ENCODE data around the gene DCLRE1A.
"Not testable (repeated sequence)": the region's sequence is repeated elsewhere in the genome, so short reads cannot be mapped to it uniquely, and the experiment has no call there.

The DCLRE1A gene

DNA sequence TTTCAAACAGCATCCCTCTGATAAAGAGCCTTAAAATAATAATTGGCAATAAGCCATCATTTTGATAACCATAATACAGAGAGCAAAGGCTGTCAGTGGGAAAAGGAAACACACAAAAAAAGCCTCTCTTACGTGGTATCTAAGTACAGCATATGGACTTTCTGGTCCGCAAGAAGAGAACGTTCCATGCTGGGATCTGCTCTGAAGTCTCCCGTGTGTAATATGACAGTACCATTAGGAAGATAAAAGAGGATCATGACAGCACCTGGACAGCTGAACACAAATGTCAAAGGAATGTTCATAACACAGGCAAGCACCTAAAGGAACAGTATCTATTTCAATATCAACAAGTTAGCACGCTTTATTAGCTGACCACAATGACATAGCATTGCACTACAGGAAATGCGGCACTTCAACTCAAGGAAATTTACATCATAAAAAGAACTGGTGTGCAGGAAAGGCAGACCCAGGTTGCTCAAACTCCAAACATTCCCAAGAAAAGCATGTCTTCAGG, 9.9 kb downstream of the DCLRE1A start:
- Mint-ChIP-seq H3K27me3 (no peaks in the 10 kb centered on the region), H3K27ac (no peak overlapping the region), H3K36me3 (peaks cover 26% of the 10 kb centered on the region), H3K4me3 (no peak overlapping the region), H3K9me3 (no peaks in the 10 kb centered on the region), H3K4me1 (peaks cover 9% of the 10 kb centered on the region)
- no peak for ATAC-seq

DNA sequence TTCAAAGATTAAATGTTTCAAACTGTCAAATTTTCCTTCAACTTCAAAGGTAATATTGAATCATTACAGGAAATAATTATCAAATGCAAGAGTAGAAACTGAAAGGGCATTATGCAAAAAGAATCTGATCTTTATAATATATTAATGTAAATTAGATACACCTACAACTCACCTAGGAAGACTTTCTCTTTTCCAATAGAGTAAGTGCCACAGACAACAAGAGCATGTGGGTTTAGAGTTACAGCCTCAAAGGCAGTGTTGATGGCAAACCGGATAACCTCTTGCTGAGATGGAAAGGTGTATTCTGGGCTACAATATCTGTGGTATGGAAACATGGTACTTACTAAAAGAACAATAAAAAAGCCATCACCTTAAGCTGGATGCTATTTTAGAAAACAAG, 11.7 kb downstream of the DCLRE1A start:
- Mint-ChIP-seq H3K27me3 (no peaks in the 10 kb centered on the region), H3K27ac (no peak overlapping the region), H3K36me3 (peaks cover 23% of the 10 kb centered on the region), H3K4me1 (peaks cover 9% of the 10 kb centered on the region), H3K4me3 (no peak overlapping the region), H3K9me3 (no peaks in the 10 kb centered on the region)
- no peak for ATAC-seq

GRCh38 chr10:113828567-113828966, 25.3 kb downstream of the DCLRE1A start:
- H3K27ac Mint-ChIP-seq, H3K4me1 Mint-ChIP-seq, H3K9me3 Mint-ChIP-seq, H3K27me3 Mint-ChIP-seq, H3K4me3 Mint-ChIP-seq, ATAC-seq, H3K36me3 Mint-ChIP-seq: not testable (repeated sequence)

DNA sequence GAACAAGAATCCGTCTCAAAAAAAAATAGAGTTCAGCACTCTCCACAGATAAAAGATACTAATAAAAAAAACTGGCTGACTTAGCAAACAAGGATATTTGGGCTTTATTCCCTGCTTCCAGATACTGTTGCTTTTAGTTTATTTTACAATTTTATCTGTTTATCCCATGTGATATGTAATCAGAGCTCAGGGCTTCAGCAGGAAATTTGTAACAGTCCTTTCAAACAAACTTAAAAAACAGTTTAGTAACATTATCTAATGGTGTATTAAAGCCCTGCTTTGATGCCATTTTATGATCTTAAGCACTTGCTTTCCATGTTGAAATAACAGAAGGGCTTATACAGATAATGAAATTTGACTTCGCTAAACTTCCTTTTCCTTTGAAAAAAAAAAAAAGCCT, 28.1 kb downstream of the DCLRE1A start:
- no peaks in the 10 kb centered on the region for H3K36me3 Mint-ChIP-seq
- peaks cover 5% of the 10 kb centered on the region for H3K27me3 Mint-ChIP-seq
- no peak overlapping the region for H3K27ac Mint-ChIP-seq
- ATAC-seq = no peak
- H3K9me3 Mint-ChIP-seq = peaks cover 8% of the 10 kb centered on the region
- no peaks in the 10 kb centered on the region for H3K4me1 Mint-ChIP-seq
- H3K4me3 Mint-ChIP-seq = no peak overlapping the region

DNA sequence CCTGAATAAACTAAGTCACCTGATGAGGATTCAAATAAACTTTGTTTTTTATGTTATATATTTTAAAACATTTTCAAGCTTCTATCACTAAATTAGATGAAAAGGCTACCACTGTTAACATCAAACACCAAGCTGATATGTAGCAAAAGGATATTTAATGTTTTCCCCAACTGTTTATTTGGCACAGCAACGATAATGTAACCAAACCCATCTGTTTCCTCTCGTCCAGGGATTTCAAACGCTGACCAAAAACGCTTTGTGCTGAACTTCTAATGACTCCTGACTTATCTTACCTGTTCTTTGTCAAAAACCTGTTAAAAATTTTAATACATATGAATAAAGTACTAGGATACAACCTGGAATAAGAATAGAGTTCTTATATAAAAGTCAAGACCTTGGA, 30.5 kb downstream of the DCLRE1A start:
- H3K9me3 Mint-ChIP-seq = peaks cover 5% of the 10 kb centered on the region

GRCh38 chr10:113822174-113822573, 31.7 kb downstream of the DCLRE1A start:
- ATAC-seq = no peak
- Mint-ChIP-seq H3K4me1 (no peaks in the 10 kb centered on the region), H3K27me3 (peaks cover 6% of the 10 kb centered on the region), H3K4me3 (no peak overlapping the region), H3K36me3 (no peaks in the 10 kb centered on the region), H3K9me3 (peaks cover 5% of the 10 kb centered on the region), H3K27ac (no peak overlapping the region)

More for the DNA sequence above, 30.5 kb downstream of the DCLRE1A start:
- Mint-ChIP-seq H3K27ac (no peak overlapping the region), H3K4me3 (no peak overlapping the region), H3K4me1 (no peaks in the 10 kb centered on the region), H3K36me3 (no peaks in the 10 kb centered on the region), H3K27me3 (peaks cover 6% of the 10 kb centered on the region)
- no peak for ATAC-seq

- H3K27me3 Mint-ChIP-seq, ATAC-seq, H3K4me1 Mint-ChIP-seq: not testable (repeated sequence)
Measured at GRCh38 chr10:113821306-113821705, 32.6 kb downstream of the DCLRE1A start.

GRCh38 chr10:113820507-113820906, 33.4 kb downstream of the DCLRE1A start:
- Mint-ChIP-seq H3K9me3 (no peaks in the 10 kb centered on the region), H3K27ac (no peak overlapping the region), H3K4me1 (no peaks in the 10 kb centered on the region), H3K27me3 (peaks cover 6% of the 10 kb centered on the region), H3K36me3 (no peaks in the 10 kb centered on the region), H3K4me3 (no peak overlapping the region)
- no peak for ATAC-seq

More at GRCh38 chr10:113821306-113821705, 32.6 kb downstream of the DCLRE1A start:
- not testable (repeated sequence) for H3K4me3 Mint-ChIP-seq, H3K9me3 Mint-ChIP-seq, H3K27ac Mint-ChIP-seq, H3K36me3 Mint-ChIP-seq

DNA sequence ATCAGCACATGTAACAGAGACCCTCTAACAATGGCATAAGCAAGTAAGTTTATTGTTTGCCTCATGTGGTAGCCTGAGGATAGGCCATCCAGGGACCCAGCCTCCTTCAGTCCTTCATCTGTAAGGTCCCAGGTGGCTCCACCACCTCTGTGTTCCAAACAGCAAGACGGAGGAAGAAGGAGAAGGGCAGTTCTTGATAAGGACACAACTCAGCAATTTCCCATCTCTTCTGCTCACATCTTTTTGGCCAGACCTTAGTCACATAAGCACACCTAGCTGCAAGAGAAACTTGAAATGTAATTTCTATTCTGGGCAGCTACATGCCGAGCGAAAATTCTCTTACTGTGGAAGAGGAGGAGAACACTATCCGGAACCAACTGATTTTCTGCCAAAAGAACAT, 33.9 kb downstream of the DCLRE1A start:
- H3K27ac Mint-ChIP-seq = no peak overlapping the region
- no peak overlapping the region for H3K4me3 Mint-ChIP-seq
- peaks cover 6% of the 10 kb centered on the region for H3K27me3 Mint-ChIP-seq
- no peaks in the 10 kb centered on the region for H3K36me3 Mint-ChIP-seq
- no peaks in the 10 kb centered on the region for H3K9me3 Mint-ChIP-seq
- H3K4me1 Mint-ChIP-seq = no peaks in the 10 kb centered on the region
- ATAC-seq = no peak

GRCh38 chr10:113814700-113815099, 39.2 kb downstream of the DCLRE1A start:
- not testable (repeated sequence) for H3K27ac Mint-ChIP-seq, H3K4me1 Mint-ChIP-seq, H3K9me3 Mint-ChIP-seq, H3K36me3 Mint-ChIP-seq, H3K4me3 Mint-ChIP-seq, ATAC-seq
- peaks cover 17% of the 10 kb centered on the region for H3K27me3 Mint-ChIP-seq

DNA sequence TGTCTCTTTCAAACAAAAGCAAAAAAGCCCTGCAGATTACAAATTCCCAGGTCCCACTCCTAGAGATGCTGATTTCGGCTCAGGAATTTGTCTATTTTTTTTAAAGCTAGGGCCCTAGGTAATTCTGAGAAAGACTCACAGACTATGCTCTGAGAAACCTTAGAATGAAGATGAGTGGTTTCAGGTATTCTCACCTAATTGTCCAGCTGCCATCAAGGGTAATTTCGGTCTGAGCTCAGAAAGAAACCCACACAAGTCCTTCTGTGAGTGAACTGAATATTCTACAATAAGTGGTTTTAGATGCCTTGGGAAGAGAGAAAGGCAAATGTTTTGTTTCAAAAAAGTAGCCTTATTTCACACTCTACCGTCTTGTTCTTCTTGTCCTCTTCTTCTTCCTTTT, 45.7 kb downstream of the DCLRE1A start:
- Mint-ChIP-seq H3K27ac (no peak overlapping the region), H3K4me1 (peaks cover 5% of the 10 kb centered on the region), H3K9me3 (no peaks in the 10 kb centered on the region), H3K27me3 (peaks cover 35% of the 10 kb centered on the region), H3K36me3 (no peaks in the 10 kb centered on the region), H3K4me3 (no peak overlapping the region)
- ATAC-seq = no peak

GRCh38 chr10:113806503-113806902, 47.4 kb downstream of the DCLRE1A start:
- Mint-ChIP-seq H3K9me3 (no peaks in the 10 kb centered on the region), H3K27ac (no peak overlapping the region), H3K27me3 (peaks cover 25% of the 10 kb centered on the region), H3K36me3 (no peaks in the 10 kb centered on the region), H3K4me1 (peaks cover 11% of the 10 kb centered on the region), H3K4me3 (no peak overlapping the region)
- no peak for ATAC-seq

DNA sequence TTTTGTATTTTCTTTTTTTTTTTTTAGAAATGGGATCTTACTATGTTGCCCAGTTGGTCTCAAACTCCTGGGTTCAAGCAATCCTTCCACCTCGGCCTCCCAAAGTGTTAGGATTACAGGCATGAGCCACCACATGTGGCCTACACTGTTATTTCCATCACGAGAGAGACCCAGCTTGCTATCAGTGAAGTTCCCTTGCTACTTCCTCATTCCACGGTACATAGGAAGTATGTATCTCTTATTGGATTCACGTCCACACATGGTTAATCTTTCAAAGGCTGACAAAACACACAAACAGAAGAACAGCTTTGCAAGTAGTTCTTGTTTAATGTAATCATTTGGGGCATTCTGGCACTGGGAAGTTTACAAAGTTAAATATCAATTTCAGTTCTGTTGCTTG, 50.9 kb downstream of the DCLRE1A start:
- peak overlapping the region; percentile 26 for H3K27ac Mint-ChIP-seq
- no peaks in the 10 kb centered on the region for H3K9me3 Mint-ChIP-seq
- no peak overlapping the region for H3K4me3 Mint-ChIP-seq
- peaks cover 16% of the 10 kb centered on the region for H3K4me1 Mint-ChIP-seq
- H3K36me3 Mint-ChIP-seq = no peaks in the 10 kb centered on the region
- peaks cover 1% of the 10 kb centered on the region for H3K27me3 Mint-ChIP-seq
- ATAC-seq = peak; percentile 41

DNA sequence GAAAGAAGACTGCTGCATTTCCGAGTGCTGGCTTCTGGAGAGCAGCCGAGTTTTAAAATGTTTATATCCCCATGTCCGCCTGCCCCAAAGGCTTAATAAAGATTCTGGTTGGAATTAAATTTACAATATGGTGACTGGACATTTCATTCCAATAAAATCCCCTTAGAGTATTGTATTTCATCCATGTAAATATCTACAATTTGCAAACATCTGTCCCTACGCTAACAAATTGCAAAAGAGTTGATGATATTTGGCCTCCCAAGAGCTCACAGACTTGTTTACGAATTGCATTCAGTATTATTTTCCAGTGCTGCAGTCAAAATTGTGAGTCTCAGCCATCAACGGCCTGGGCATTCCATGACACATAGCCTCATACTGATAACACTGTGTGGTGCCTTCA, 52.3 kb downstream of the DCLRE1A start:
- Mint-ChIP-seq H3K4me3 (no peak overlapping the region), H3K27ac (no peak overlapping the region), H3K36me3 (no peaks in the 10 kb centered on the region), H3K9me3 (no peaks in the 10 kb centered on the region), H3K27me3 (peaks cover 5% of the 10 kb centered on the region), H3K4me1 (peaks cover 16% of the 10 kb centered on the region)
- no peak for ATAC-seq

DNA sequence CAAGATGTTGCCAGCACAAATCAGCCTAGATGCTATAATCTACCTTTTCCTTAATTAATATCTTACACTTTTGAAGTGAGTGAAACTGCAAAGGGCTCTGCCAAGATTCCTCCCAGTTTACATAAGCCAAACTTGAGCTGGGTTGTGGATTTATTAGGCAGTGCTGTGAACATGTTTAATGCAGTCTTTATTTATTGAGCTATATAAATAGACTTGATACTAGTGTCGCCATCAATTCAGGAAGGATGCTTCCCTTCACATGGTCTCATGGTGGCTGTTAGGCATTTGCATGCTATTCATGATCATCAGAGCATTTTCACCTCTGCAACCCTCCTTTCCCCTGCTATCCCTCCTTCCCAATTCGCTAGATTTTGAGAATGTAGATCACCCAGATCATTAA, 62.2 kb downstream of the DCLRE1A start:
- Mint-ChIP-seq H3K36me3 (no peaks in the 10 kb centered on the region), H3K4me3 (no peak overlapping the region), H3K27ac (no peak overlapping the region), H3K27me3 (peaks cover 55% of the 10 kb centered on the region), H3K9me3 (no peaks in the 10 kb centered on the region), H3K4me1 (peaks cover 6% of the 10 kb centered on the region)
- no peak for ATAC-seq

GRCh38 chr10:113788604-113789083, 65.2 kb downstream of the DCLRE1A start:
- no peak overlapping the region for H3K27ac Mint-ChIP-seq
- ATAC-seq = peak; percentile 58
- H3K36me3 Mint-ChIP-seq = no peaks in the 10 kb centered on the region
- no peak overlapping the region for H3K4me3 Mint-ChIP-seq
- no peaks in the 10 kb centered on the region for H3K9me3 Mint-ChIP-seq
- H3K4me1 Mint-ChIP-seq = peaks cover 6% of the 10 kb centered on the region
- peaks cover 28% of the 10 kb centered on the region for H3K27me3 Mint-ChIP-seq
